PC-9 (cell line): Measurements from ENCODE around the gene NPSR1. TPM values are rescaled to one million over a fixed set of nuclear protein-coding genes. Genes with fewer than 3 reads are reported as not detected.

Experiments used
- BruUV-seq: library from RNA; stranded (reverse); fragments of 400-500 nt; replicated peaks from 2 replicates; lab custom pipeline; 2021; lab: Mats Ljungman, UMichigan
- CTCF ChIA-PET: fragments of 300-600 bp; sonication (Branson Sonifier 250); formaldehyde crosslinking; loops from one replicate; lab custom pipeline; 2022; ENCODE audit warnings: antibody characterized with exemption; lab: Charles Lee
- POLR2A ChIA-PET: fragments of 300-600 bp; sonication (Branson Sonifier 250); formaldehyde crosslinking; loops from one replicate; lab custom pipeline; 2022; ENCODE audit warnings: antibody characterized with exemption; ENCODE audit not compliant: unreplicated experiment; lab: Charles Lee
- DNase-seq, 2 experiments: peaks; one replicate each; pipeline versions ENCODE4 v3.0.0 to v3.0.0-alpha.2; 2015 to 2022; ENCODE audit warnings: mixed read lengths in 1 of 2
- H2AFZ ChIP-seq: fragments of 200-600 bp; sonication (generic); 2 replicates; pipeline ENCODE4 v1.8.1; 2017; ENCODE audit warnings: antibody characterized with exemption
- H3F3A ChIP-seq: fragments of 200-600 bp; sonication (generic); 2 replicates; pipeline ENCODE4 v1.8.1; 2017; ENCODE audit warnings: antibody characterized with exemption, mild to moderate bottlenecking, low read depth; ENCODE audit not compliant: insufficient read depth
- H3K27ac ChIP-seq: fragments of 200-600 bp; sonication (generic); 2 replicates; pipeline ENCODE4 v1.6.1; 2016; ENCODE audit warnings: mixed run types
- H3K27me3 ChIP-seq: fragments of 200-600 bp; sonication (generic); 2 replicates; pipeline ENCODE4 v1.6.1; 2016; ENCODE audit warnings: low read depth, mixed run types; ENCODE audit not compliant: insufficient read depth
- H3K36me3 ChIP-seq: fragments of 200-600 bp; sonication (generic); 2 replicates; pipeline ENCODE4 v1.6.1; 2016; ENCODE audit warnings: low read depth, mixed run types
- H3K4me1 ChIP-seq: fragments of 200-600 bp; sonication (generic); replicated peaks from 2 replicates; pipeline ENCODE4 v1.6.1; 2016; ENCODE audit warnings: mixed run types; ENCODE audit not compliant: insufficient read depth
- H3K4me2 ChIP-seq: fragments of 200-600 bp; sonication (generic); 2 replicates; pipeline ENCODE4 v1.6.1; 2017; ENCODE audit warnings: mixed run types
- H3K4me3 ChIP-seq: fragments of 200-600 bp; sonication (generic); 2 replicates; pipeline ENCODE4 v1.6.1; 2016; ENCODE audit warnings: mixed run types
- H3K79me2 ChIP-seq: fragments of 200-600 bp; sonication (generic); 2 replicates; pipeline ENCODE4 v1.6.1; 2017; ENCODE audit warnings: low read depth, mixed run types
- H3K9me2 ChIP-seq: fragments of 200-600 bp; sonication (generic); 2 replicates; pipeline ENCODE4 v1.8.1; 2017; ENCODE audit warnings: mild to moderate bottlenecking; ENCODE audit not compliant: insufficient read depth
- H3K9me3 ChIP-seq: fragments of 200-600 bp; sonication (generic); 2 replicates; pipeline ENCODE4 v1.8.1; 2016; ENCODE audit warnings: low read depth; ENCODE audit not compliant: insufficient read depth
- H4K20me1 ChIP-seq: fragments of 200-600 bp; sonication (generic); 2 replicates; pipeline ENCODE4 v1.8.1; 2017; ENCODE audit not compliant: insufficient read depth
- CTCF ChIP-seq: fragments of 200-600 bp; sonication (generic); conservative IDR thresholded peaks from 2 replicates; pipeline ENCODE4 v1.6.1; 2017; ENCODE audit warnings: mixed run types, antibody characterized with exemption, mild to moderate bottlenecking, moderate library complexity
- EZH2 ChIP-seq: fragments of 200-600 bp; sonication (generic); IDR thresholded peaks from 2 replicates; pipeline ENCODE4 v1.8.0; 2017; ENCODE audit warnings: antibody characterized with exemption, low read depth
- intact Hi-C: fragments of 100-400 bp; cut with micrococcal nuclease; formaldehyde crosslinking; loops from one replicate; pipeline ENCODE4 v1.10.0; 2022; ENCODE audit not compliant: unreplicated experiment
- total RNA-seq: library from RNA; stranded (reverse); gene quantifications from 2 replicates; pipeline ENCODE4 v1.2.3, GENCODE V29; 2021

Gene NPSR1
- total RNA-seq, 1 experiment from 2014 or later = not detected

DNA sequence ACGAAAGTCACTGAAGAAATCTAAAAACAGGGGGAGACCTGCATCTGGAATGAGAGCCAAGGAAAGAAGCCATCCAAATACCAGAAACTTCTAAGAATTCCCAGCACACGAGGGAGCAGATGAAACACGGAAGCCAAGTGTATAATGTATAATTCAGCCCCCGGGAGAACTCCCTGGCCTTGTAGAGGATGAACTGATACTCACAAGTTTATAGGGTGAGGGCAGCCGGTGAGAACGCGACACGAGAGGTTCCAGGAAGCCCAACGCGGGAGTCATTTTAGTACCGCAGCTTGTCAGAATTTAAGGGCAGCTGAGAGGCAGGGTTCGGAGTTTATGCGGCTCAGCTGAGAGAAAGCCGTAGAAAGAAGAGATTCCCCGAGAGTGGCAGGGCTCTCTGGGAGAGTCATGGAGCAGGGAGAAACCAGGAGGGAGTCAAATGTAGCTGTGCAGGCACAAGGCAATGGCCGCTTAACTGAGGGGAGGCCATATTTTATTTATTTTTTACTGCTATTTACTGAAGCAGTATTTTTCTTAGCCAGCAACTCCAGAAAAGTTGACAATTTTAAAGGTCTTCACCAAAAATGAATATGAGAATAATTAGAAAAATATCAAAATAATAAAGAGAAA lies 164.0 kb downstream of the NPSR1 start:
- DNase-seq = no peak
- intact Hi-C loops = loop anchor here (5.0 to 10.0 kb wide), 3 partner anchors 65 to 803 kb away; no protein-coding TSS in a partner anchor
- Histone ChIP-seq H3K4me1 (peaks cover 10% of the 10 kb centered on the region), H4K20me1 (no peaks in the 10 kb centered on the region), H3F3A (no peaks in the 10 kb centered on the region), H3K79me2 (no peaks in the 10 kb centered on the region), H3K36me3 (no peaks in the 10 kb centered on the region), H3K27ac (no peak overlapping the region), H3K9me3 (0 out of 2 replicates have a peak, but pooled peaks cover 4% of the 10 kb centered on the region), H2AFZ (no peak overlapping the region), H3K9me2 (no peaks in the 10 kb centered on the region), H3K4me2 (no peak overlapping the region), H3K4me3 (no peak overlapping the region), H3K27me3 (no peaks in the 10 kb centered on the region)
- TF ChIP-seq EZH2 (no peak), CTCF (no peak)
- POLR2A ChIA-PET = no interaction called here
- CTCF ChIA-PET = interaction anchor here (0.6 kb wide), 1 partner anchor 208 kb away, joined by 5 read pairs; no protein-coding TSS in a partner anchor
- BruUV-seq = no TSS peak

- H3K27me3 ChIP-seq = no peaks in the 10 kb centered on the region
- H3K36me3 ChIP-seq = no peaks in the 10 kb centered on the region
- peaks cover 14% of the 10 kb centered on the region for H3K4me1 ChIP-seq
- no peaks in the 10 kb centered on the region for H3K9me2 ChIP-seq
- no peak overlapping the region for H2AFZ ChIP-seq
- BruUV-seq = no TSS peak
- no peaks in the 10 kb centered on the region for H4K20me1 ChIP-seq
- no peak overlapping the region for H3K4me2 ChIP-seq
- 0 out of 2 replicates have a peak, but pooled peaks cover 4% of the 10 kb centered on the region for H3K9me3 ChIP-seq
- CTCF ChIA-PET = interaction anchor here (0.8 to 1.0 kb wide), 3 partner anchors 76 to 212 kb away, joined by 3 to 5 read pairs (median 5); no protein-coding TSS in a partner anchor
- no peak overlapping the region for H3K27ac ChIP-seq
- intact Hi-C loops = loop anchor here (1.0 to 10.0 kb wide), 4 partner anchors 66 to 801 kb away; no protein-coding TSS in a partner anchor
- H3K4me3 ChIP-seq = no peak overlapping the region
- no peaks in the 10 kb centered on the region for H3F3A ChIP-seq
- peak; percentile 58 to 66 for DNase-seq
- POLR2A ChIA-PET = interaction anchor here (0.5 kb wide), 1 partner anchor 212 kb away, joined by 8 read pairs; no protein-coding TSS in a partner anchor
- TF ChIP-seq CTCF = peak; percentile 99
- TF ChIP-seq EZH2 = no peak
- H3K79me2 ChIP-seq = no peaks in the 10 kb centered on the region
These were observed 165.7 kb downstream of the NPSR1 start for GRCh38 chr7:34823650-34824258.

GRCh38 chr7:34825221-34825620 lies 167.2 kb downstream of the NPSR1 start:
- CTCF ChIA-PET = no interaction called here
- Histone ChIP-seq H3K9me3 (no peaks in the 10 kb centered on the region), H3K27me3 (no peaks in the 10 kb centered on the region), H2AFZ (no peak overlapping the region), H3K9me2 (no peaks in the 10 kb centered on the region), H3K27ac (no peak overlapping the region), H3K79me2 (no peaks in the 10 kb centered on the region), H3K4me3 (no peak overlapping the region), H4K20me1 (no peaks in the 10 kb centered on the region), H3F3A (no peaks in the 10 kb centered on the region), H3K4me2 (no peak overlapping the region), H3K36me3 (no peaks in the 10 kb centered on the region), H3K4me1 (peaks cover 15% of the 10 kb centered on the region)
- no peak for TF ChIP-seq EZH2
- POLR2A ChIA-PET = no interaction called here
- no TSS peak for BruUV-seq
- peak in 1 of 2 experiments; percentile 58 for DNase-seq
- intact Hi-C loops = loop anchor here (10.0 kb wide), 1 partner anchor 800 kb away; no protein-coding TSS in a partner anchor
